GM18858 (cell line): Measurements from ENCODE around the gene FOXN3.

Source experiments
- ATAC-seq: cut with Tn5 transposase; IDR thresholded peaks from one replicate; pipeline ENCODE4 v1.9.1; 2021; ENCODE audit not compliant: unreplicated experiment

FOXN3 gene

DNA sequence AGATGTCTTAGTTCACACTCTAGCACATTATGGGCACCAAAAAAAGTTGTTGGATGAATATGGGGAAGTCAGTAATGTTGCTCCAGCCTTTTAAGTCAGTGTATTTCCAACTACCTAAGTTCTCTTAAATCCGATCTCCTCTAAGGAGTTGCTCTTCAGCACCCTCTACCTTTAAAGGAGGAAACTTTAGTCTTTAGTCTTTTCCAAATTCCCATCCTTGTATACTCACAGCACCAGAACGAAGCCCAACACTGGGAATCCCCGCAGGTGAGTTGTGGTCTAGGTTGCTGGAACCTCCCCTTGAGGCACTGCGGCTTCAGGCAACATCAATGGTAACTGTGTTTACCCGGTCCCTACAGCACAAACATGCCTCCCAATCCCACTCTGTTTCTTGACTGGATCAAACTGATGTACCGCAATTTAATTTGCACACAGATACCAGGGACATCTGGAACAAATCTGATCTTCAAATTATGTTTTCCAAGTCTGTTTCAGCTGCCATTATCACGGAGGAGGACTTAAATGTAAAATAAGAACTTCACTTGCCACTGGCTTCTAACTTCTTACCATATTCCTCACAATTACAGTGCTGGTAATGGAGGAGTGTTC is 179.0 kb downstream of the FOXN3 start:
- no peak for ATAC-seq

- no peak for ATAC-seq
These were observed 180.2 kb downstream of the FOXN3 start for GRCh38 chr14:89236851-89237250.

GRCh38 chr14:89233184-89233583 is 183.8 kb downstream of the FOXN3 start:
- ATAC-seq, result no peak

DNA sequence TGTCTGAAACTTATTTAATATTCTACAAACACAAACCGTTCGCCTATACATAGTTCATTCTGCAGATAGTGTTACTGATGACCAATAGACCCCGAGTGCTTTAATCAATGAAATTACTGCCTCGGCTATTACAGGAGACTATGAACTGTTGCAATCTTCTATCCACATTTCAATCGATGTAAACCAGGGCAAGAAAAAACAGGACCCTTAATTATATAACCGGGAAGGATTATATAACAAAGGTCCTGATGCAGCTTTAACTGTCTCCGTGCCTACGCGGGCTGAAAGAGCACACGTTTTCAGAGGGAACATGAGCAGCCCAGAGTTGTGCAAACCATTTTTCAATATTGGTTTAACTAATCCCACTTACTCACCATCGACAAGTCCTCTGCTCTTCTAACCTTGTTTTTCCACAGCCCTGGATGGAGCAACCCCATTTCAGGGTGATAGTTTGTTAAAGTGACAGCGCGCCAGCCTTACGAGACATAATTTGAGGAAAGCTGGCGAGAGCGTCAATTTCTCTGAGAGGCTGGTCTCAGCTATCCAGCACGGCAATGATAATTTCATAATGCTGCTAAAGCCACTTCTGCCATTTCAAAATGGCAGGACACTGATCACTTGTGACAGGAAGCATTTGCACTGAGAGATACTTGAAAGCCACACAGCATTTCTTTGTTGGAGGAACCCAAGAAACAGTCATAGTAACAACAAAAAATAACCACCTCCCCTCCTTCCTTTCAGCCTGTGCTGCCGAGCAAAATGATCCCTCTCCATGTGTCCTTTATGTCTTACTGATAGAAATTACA is 184.6 kb downstream of the FOXN3 start:
- no peak for ATAC-seq

- no peak for ATAC-seq
These were observed 185.5 kb downstream of the FOXN3 start for GRCh38 chr14:89231426-89232113.

DNA sequence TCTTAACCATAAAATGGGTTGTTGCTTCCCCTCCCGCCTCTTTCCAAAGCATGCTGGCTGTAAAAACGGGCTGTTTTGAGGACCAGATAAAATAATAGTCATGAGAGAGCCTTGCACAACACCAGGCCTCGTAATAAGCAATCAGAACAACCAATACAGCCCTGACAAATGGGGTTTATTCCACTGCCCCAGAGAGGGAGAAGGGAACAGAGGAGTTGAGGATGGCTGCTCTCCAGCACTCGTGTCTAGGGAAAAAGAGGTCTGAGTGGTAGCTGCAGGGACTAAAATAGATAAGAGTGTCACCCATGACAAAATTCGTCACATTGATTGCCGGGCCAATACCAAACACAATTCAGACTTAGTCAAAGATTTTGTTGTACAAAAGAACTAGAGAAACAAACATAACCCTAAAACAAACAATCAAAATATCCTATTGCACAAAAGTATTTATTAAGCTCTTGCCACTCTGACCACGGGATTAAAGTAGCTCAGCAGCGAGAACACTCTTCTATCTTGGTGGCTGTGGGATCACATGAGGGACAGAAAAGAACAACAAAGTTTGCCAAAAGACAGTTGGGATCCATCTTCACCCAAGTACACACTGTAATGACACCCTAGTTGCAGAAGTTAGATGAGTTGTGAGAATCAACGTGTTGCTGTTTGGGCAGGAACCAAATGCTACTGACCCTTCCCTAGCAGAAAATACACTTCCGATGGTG is 188.0 kb downstream of the FOXN3 start:
- no peak for ATAC-seq

GRCh38 chr14:89227496-89227836 is 189.6 kb downstream of the FOXN3 start:
- ATAC-seq, result no peak

DNA sequence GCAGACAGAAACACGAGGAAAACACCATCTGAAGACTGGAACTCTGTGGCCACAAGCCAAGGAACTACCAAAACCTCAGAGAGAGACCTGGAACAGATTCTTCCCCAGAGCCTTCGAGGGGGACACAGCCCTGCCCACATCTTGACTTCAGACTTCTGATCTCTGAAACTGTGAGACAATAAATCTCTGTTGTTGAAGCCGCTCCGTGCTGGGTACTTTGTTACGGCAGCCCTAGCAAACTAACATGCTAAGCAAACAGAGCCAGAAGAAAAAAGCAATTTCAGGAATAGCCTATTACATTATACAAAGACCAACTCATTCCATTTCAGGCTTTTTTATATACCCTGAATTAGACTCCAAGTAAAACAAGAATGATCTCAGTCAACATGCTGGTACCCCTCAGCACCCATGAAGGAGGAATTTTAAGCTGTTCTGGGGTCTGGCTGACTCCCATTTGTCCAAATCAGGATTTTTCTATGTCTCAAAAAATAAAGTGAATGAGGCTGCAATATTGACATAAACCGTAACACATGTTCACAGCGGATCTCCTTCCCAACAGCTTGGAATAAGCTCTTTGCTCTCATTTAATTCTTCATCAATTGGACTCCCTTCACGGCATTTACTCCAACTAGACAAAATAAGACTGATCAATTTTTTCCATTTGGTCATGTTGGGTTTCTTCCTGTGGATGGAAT is 190.1 kb downstream of the FOXN3 start:
- no peak for ATAC-seq

DNA sequence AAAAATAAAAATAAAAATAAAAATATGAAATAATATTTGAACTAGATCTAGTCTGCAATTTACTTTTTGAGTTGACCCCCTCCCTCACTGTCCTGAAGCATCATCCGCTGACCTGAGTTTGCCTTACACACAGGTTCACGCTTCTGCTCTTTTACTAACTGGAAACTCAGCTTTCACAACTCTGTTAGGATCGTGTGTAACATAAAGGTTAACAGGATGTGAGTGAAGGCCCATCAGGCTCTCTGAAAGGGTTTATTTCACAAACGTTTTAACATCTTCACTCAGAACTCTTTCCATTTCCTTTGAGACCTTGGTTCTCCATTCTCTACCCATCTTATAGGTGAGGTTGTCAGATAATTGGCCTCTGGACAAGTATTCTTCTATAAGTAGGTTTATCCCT is 191.4 kb downstream of the FOXN3 start:
- no peak for ATAC-seq

DNA sequence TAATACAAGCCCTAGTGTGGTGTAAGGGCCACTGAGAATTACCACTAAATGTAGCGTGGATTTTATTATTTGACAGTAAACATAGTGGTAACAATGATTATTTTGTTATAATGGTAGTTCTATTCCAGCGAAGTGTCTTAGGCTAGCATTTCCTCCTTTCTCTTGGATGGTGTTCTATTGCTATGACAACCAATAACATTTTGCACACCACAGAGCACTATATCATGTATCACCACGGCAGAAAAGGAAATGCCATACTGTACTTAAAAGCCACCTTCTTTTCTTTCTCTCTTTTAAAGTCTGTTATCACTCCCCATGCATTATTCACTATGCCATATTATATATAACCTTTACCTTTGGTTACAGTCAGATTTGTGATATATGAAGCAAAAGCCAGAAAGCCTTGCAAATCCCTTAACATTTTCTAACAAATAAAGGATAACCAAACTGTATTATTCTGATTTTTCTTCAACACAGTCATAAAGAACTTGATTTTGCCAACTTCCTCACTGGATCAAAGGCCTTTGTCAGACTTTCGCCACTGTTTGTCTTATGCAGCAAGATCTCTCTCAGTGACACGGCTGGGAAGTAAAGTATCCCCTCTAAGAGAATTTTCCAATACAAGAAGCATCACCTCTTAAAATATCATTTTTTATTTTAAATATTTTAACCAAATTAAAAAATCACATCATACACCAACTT is 195.8 kb downstream of the FOXN3 start:
- ATAC-seq, result no peak

DNA sequence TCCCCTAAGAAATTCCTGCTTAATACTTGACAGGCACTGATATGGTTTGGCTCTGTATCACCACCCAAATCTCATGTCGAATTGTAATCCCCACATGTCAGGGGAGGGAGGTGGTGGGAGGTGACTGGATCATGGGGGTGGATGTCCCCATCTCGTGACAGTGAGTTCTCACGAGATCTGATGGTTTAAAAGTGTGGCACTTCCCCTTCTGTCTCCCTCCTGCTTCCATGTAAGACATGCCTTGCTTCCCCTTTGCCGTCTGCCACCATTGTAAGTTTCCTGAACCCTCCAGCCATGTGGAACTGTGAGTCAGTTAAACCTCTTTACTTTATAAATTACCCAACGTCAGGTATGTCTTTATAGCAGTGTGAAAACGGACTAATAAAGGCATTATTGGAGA is 198.0 kb downstream of the FOXN3 start:
- ATAC-seq, result no peak

DNA sequence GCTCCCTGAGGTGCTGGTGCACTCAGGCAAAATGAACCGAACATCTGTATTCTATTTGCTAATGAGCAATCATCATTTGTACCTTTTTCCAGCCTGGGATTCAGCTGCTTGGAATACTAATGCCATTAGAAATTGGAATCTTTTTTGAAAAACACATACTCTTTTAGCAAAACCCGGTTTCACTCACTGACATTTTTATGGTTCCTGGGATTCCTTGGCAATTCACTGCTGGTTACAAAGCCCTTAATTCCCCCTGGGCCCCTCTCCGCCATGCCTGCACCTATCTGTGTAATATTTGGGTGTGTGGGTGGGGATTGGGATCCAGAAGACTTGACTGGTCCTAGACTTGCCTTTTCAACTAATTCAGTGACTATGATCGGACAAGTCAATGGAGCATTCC is 199.1 kb downstream of the FOXN3 start:
- no peak for ATAC-seq

- no peak for ATAC-seq
These were observed 201.5 kb downstream of the FOXN3 start for GRCh38 chr14:89215531-89215930.

- no peak for ATAC-seq
These were observed 201.9 kb downstream of the FOXN3 start for GRCh38 chr14:89215114-89215513.

DNA sequence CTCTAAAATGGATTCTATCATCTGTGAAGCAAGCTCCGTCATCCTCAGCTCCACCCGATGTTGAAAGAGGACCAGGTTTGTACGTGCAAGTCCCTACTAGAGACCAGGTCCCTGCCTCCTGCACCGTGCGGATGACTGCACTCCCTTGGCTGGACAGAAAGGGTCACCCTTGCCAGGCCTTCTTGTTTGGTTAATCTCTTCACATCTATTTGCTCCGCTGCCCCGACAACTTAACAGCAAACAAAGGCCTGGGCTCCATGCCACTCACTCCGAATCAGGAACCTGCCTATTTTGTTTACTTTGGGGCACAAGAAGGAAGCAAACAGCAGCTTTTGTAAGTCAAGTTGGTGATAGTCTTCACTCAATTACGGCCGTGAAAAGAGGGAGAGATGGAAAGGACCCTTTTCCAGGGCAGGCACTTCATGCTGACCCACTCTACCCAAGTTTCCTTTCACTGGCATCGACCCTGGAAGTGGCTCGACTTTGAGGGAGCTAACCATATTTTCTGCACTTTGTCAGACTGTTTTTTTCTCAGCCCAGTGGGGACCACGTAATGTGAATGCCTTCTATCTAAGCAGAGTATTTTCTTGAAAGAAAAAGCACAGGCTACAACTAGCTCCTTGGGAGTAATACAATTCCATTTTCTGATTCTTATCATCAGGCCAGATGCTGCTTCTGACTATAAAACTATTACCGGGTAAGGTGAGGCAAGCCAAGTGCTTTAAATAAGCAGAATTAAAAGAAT is 202.6 kb downstream of the FOXN3 start:
- no peak for ATAC-seq

DNA sequence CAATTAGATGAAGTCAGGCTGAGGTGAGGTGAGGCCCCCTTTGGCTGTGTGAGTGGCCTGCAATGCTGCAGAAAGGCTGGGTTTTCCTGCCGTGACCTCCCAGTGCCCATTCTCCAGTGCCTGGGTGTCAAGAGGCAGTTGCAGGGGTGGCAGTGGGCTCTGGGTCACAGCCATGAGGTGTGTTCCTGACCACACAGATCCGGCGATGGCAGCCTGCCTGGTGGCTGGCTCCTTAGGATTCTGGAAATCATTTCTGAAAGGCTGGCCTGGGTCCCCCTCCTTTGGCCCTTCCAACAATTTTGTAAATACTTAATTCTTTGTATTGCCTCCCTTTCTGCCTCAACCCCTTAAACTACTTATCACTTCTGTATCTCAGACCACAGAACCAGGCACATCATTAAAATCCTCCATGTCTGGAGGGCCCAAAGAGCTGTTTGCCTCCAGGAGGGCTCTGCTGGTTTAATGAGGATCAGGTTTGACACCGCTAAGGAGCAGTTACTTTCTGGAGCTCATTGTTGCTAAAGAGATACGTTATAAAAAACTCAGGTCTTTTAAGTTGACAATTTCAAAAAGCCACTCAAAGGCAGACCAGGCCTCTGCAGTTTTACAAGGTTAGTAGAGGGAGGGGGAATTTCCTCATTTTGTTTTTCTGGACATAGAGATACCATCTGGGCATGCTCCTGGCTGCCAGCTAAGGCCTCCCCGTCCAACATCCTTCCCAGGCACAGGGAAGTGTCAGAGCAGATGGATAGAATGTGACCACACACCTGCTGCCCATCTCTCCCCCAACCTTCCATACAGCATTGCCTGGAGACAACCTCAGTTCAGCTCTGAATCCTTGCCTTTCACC is 204.4 kb downstream of the FOXN3 start:
- no peak for ATAC-seq

- ATAC-seq, result no peak
These were observed 207.5 kb downstream of the FOXN3 start for GRCh38 chr14:89209558-89209957.

DNA sequence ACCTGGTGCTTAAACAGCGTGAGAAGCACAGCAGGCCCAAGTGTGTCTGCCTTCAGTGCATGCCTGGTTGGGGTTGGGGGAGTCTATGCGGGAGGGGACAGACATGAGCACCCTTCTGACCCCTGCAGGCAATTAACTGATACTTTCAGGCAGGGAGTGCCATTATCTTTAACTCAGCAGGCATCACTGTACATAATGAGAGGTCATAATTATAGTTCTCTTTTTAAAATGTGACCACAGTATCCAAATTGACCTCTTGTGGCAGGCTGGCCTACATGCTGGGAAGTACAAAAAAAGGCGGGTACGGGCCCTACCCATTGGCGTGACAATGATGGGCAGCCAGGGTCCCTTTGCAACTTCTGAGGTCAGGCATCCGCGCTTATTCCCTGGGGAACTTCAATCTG is 209.1 kb downstream of the FOXN3 start:
- ATAC-seq, result no peak
